Body of pancreas (tissue), 2 donors: ENCODE results near the gene MPG. TPM values are rescaled to one million over a fixed set of nuclear protein-coding genes. Genes with fewer than 3 reads are reported as not detected.

Experiments used
- small RNA-seq: library from RNA; depleted of rRNA; stranded (forward); fragments of <200 nt; gene quantifications from one replicate; pipeline ENCODE3, GENCODE V24; 2016
- total RNA-seq, 2 donors: library from RNA; depleted of rRNA; stranded (reverse); fragments of >200 nt; gene quantifications; one replicate each; pipeline ENCODE4 v1.1.0, GENCODE V29; 2016

The MPG gene
- total RNA-seq, 2 donors from 2014 or later: 65.6 to 66.9 TPM

Small RNA genes within 50 kb of the gene (small RNA-seq; reads per million reads assigned to genes)
- gene Z69720.2: not detected

Other genes with a start within 250 kb of the MPG start
- 1 to 10 TPM; 2.6 to 5.6 TPM for gene POLR3K, start 24.6 kb upstream of the MPG start, total RNA-seq
- 10 to 100 TPM; 13.2 to 13.5 TPM for gene SNRNP25, start 24.4 kb upstream of the MPG start, total RNA-seq
- gene RHBDF1, start 5.6 kb upstream of the MPG start, total RNA-seq: 10 to 100 TPM; 16.3 to 27.7 TPM
- gene NPRL3, start 60.4 kb downstream of the MPG start, total RNA-seq: 10 to 100 TPM; 10.6 to 23.7 TPM
- not detected for gene HBZ, start 74.4 kb downstream of the MPG start, total RNA-seq
- not detected for gene HBM, start 87.8 kb downstream of the MPG start, total RNA-seq
- gene HBA2, start 94.7 kb downstream of the MPG start, total RNA-seq: 10 to 100 TPM in 1 of 2 donors, 1 to 10 TPM in 1; 6.0 to 23.4 TPM
- gene HBA1, start 98.5 kb downstream of the MPG start, total RNA-seq: not detected
- not detected for gene HBQ1, start 102.2 kb downstream of the MPG start, total RNA-seq
- 100 to 1,000 TPM; 106 to 162 TPM for gene LUC7L, start 151.2 kb downstream of the MPG start, total RNA-seq
- 10 to 100 TPM; 44.2 to 50.8 TPM for gene FAM234A, start 156.6 kb downstream of the MPG start, total RNA-seq
- 10 to 100 TPM; 15.6 to 95.9 TPM for gene RGS11, start 197.7 kb downstream of the MPG start, total RNA-seq
- 100 to 1,000 TPM; 102 to 140 TPM for gene ARHGDIG, start 202.4 kb downstream of the MPG start, total RNA-seq
- 1,000 to 10,000 TPM in 1 of 2 donors, 100 to 1,000 TPM in 1; 517 to 2,271 TPM for gene PDIA2, start 204.9 kb downstream of the MPG start, total RNA-seq